ENCODE data around the gene NAALADL2. TPM values are rescaled to one million over a fixed set of nuclear protein-coding genes. Genes with fewer than 3 reads are reported as not detected.

NAALADL2 gene
- total and polyA plus RNA-seq, 2 experiments from 2014 or later = 3.4 to 15.3 TPM

DNA sequence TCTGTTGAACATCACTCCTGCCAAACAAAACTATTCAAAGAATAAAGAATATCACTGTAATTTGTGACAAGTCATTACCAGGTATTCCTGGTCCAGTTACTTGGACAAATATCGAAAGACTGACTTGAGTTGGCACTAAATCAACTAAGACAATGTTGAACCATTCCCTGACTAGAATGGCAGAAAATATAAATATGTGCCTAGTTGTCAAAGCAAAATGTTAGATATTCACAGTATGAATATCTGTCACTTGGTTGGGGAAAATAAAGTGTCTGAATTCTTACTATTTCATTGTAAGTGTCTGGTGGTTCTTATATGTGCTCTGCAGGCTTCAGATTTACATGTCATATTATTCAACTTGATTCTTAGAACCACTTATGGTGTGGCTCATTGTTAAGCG, 470.2 kb downstream of the NAALADL2 start:
- Histone ChIP-seq H3K79me2 (no peaks in the 10 kb centered on the region), H3K9me2 (replicated peaks; ENCODE audit: insufficient read depth) (no peaks in the 10 kb centered on the region), H4K20me1 (ENCODE audit: insufficient read depth, poor library complexity, severe bottlenecking) (no peaks in the 10 kb centered on the region), H3K36me3 (replicated peaks; ENCODE audit: insufficient read depth, low read depth) (no peaks in the 10 kb centered on the region), H3K4me3 (no peak overlapping the region), H2AFZ (no peak overlapping the region), H3K9me3 (ENCODE audit: low read depth) (no peaks in the 10 kb centered on the region), H3K27ac (no peak overlapping the region), H3K4me1 (ENCODE audit: insufficient read depth) (no peaks in the 10 kb centered on the region), H3K4me2 (no peak overlapping the region), H3K27me3 (no peaks in the 10 kb centered on the region)
- DNase-seq (ENCODE audit: low spot score) = no peak
- WGBS (ENCODE audit: low lambda C conversion rate, missing lambda C conversion rate) = 95% methylated on average over 2 of the region's 2 CpGs
- TF ChIP-seq, protein P1, sequence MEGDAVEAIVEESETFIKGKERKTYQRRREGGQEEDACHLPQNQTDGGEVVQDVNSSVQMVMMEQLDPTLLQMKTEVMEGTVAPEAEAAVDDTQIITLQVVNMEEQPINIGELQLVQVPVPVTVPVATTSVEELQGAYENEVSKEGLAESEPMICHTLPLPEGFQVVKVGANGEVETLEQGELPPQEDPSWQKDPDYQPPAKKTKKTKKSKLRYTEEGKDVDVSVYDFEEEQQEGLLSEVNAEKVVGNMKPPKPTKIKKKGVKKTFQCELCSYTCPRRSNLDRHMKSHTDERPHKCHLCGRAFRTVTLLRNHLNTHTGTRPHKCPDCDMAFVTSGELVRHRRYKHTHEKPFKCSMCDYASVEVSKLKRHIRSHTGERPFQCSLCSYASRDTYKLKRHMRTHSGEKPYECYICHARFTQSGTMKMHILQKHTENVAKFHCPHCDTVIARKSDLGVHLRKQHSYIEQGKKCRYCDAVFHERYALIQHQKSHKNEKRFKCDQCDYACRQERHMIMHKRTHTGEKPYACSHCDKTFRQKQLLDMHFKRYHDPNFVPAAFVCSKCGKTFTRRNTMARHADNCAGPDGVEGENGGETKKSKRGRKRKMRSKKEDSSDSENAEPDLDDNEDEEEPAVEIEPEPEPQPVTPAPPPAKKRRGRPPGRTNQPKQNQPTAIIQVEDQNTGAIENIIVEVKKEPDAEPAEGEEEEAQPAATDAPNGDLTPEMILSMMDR (IDR thresholded peaks at IDR 0.05; ENCODE audit: poor library complexity) = no peak
- TF ChIP-seq EZH2phosphoT487 (IDR thresholded peaks at IDR 0.05; ENCODE audit: low read depth, severe bottlenecking, unreplicated experiment) = no peak
- TF ChIP-seq EZH2 (IDR thresholded peaks at IDR 0.05; ENCODE audit: borderline replicate concordance) = no peak

DNA sequence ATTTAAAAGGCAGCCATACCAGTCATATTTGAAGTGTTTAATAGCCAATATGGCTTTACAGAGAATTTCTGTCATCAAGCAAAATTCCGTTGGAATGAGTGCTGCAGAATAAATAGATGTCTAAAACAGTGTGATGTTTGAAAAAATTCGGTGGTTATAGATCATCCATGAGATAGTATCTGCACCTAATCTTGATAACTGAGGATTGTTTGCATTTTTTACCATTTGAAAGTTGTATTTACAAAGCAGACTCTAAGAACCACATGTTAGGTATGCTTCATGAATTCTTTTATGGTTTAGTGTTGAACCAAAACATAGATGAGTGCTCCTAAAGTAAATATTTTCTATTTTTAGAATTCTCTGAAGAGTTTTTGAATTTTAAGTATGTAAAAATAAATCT, 476.1 kb downstream of the NAALADL2 start:
- H3K9me2 ChIP-seq (replicated peaks; ENCODE audit: insufficient read depth) = no peaks in the 10 kb centered on the region
- WGBS (ENCODE audit: low lambda C conversion rate, missing lambda C conversion rate) = 39% methylated on average over 2 of the region's 2 CpGs
- no peaks in the 10 kb centered on the region for H4K20me1 ChIP-seq (ENCODE audit: insufficient read depth, poor library complexity, severe bottlenecking)
- no peak overlapping the region for H2AFZ ChIP-seq
- H3K27me3 ChIP-seq = no peaks in the 10 kb centered on the region
- no peaks in the 10 kb centered on the region for H3K36me3 ChIP-seq (replicated peaks; ENCODE audit: insufficient read depth, low read depth)
- no peaks in the 10 kb centered on the region for H3K79me2 ChIP-seq
- H3K9me3 ChIP-seq (ENCODE audit: low read depth) = no peaks in the 10 kb centered on the region
- H3K4me1 ChIP-seq (ENCODE audit: insufficient read depth) = no peaks in the 10 kb centered on the region
- DNase-seq (ENCODE audit: low spot score) = no peak
- TF ChIP-seq, protein P1 (IDR thresholded peaks at IDR 0.05; ENCODE audit: poor library complexity) = no peak
- no peak for TF ChIP-seq EZH2 (IDR thresholded peaks at IDR 0.05; ENCODE audit: borderline replicate concordance)
- H3K4me2 ChIP-seq = no peak overlapping the region
- H3K27ac ChIP-seq = no peak overlapping the region
- no peak overlapping the region for H3K4me3 ChIP-seq

DNA sequence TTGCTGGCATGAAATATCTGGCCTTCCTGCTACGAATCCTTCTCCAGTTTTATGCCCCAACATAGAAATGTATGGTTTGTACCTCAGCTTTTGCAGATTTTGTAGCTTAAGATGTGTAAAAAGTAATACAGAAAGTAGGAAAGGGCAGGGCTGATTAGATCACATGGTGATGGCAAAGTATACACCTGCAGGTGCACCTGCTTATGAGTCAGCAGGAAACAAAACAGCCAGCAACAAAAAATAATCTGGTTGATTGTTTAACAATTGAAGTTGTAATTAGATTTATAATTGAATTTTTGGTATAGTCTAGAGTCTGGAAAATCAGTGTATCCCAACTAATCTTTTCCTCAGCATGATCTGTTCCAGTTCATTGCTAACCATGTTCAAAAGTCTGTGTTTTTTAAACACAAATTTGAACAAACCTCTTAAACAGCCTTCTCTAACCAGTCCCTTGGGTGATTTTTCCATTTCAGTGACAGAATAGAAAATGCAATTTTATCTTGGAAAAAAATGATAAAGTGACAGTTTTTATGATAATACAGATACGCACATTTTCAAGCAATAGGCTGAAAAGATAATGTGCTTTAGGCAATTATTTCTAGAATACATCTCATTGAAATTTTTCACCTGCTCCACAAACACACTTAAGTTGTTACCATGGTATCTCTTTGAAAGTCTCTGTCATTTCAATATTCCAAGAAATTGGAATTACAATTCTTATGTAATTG, 477.4 kb downstream of the NAALADL2 start:
- H3K4me1 ChIP-seq (ENCODE audit: insufficient read depth) = no peaks in the 10 kb centered on the region
- TF ChIP-seq EZH2phosphoT487 (IDR thresholded peaks at IDR 0.05; ENCODE audit: low read depth, severe bottlenecking, unreplicated experiment) (no peak), EZH2 (IDR thresholded peaks at IDR 0.05; ENCODE audit: borderline replicate concordance) (no peak)
- TF ChIP-seq, protein P1 (IDR thresholded peaks at IDR 0.05; ENCODE audit: poor library complexity) = no peak
- no peaks in the 10 kb centered on the region for H3K9me3 ChIP-seq (ENCODE audit: low read depth)
- H3K4me3 ChIP-seq = no peak overlapping the region
- H3K79me2 ChIP-seq = no peaks in the 10 kb centered on the region
- 96% methylated on average over 2 of the region's 2 CpGs for WGBS (ENCODE audit: low lambda C conversion rate, missing lambda C conversion rate)
- H2AFZ ChIP-seq = no peak overlapping the region
- no peaks in the 10 kb centered on the region for H3K9me2 ChIP-seq (replicated peaks; ENCODE audit: insufficient read depth)
- H3K27me3 ChIP-seq = no peaks in the 10 kb centered on the region
- no peaks in the 10 kb centered on the region for H4K20me1 ChIP-seq (ENCODE audit: insufficient read depth, poor library complexity, severe bottlenecking)
- H3K27ac ChIP-seq = no peak overlapping the region
- no peaks in the 10 kb centered on the region for H3K36me3 ChIP-seq (replicated peaks; ENCODE audit: insufficient read depth, low read depth)
- H3K4me2 ChIP-seq = no peak overlapping the region
- DNase-seq (ENCODE audit: low spot score) = no peak

Data from hepatocyte (in vitro differentiated cells).